Hepatocyte (in vitro differentiated cells): Measurements from ENCODE around the gene FUBP3.

ENCODE experiments used
- EZH2 ChIP-seq: fragments of 200-600 bp; sonication (generic); IDR thresholded peaks from 2 replicates; pipeline ENCODE4 v1.6.1; 2016; ENCODE audit warnings: antibody characterized with exemption, mild to moderate bottlenecking, borderline replicate concordance
- EZH2phosphoT487 ChIP-seq: fragments of 200-600 bp; sonication (generic); IDR thresholded peaks from one replicate; pipeline ENCODE4 v1.6.1; 2018; ENCODE audit warnings: antibody characterized with exemption, mild to moderate bottlenecking, low read depth, moderate library complexity; ENCODE audit not compliant: unreplicated experiment, severe bottlenecking
- TF ChIP-seq, protein P1 (sequence below): fragments of 200-600 bp; sonication (generic); IDR thresholded peaks from 2 replicates; pipeline ENCODE4 v1.5.1; 2016; ENCODE audit warnings: antibody characterized with exemption, mild to moderate bottlenecking; ENCODE audit not compliant: poor library complexity

DNA sequence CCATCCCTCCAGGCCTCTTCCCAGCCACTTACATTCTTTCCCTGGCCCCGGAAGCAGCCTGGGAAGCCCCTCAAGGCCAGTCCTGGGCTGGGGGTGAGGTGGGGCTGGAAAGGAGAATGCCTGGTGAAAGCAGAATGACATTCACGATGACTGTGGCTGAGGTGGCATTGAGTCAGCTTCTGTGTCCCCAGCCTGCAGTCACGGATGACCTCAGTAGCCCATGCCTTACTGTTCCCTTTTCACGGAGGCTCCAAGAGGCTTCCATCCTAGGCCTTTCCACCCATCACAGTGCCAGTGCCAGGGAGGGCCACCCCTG lies 87.7 kb downstream of the FUBP3 start:
- TF ChIP-seq, protein P1, sequence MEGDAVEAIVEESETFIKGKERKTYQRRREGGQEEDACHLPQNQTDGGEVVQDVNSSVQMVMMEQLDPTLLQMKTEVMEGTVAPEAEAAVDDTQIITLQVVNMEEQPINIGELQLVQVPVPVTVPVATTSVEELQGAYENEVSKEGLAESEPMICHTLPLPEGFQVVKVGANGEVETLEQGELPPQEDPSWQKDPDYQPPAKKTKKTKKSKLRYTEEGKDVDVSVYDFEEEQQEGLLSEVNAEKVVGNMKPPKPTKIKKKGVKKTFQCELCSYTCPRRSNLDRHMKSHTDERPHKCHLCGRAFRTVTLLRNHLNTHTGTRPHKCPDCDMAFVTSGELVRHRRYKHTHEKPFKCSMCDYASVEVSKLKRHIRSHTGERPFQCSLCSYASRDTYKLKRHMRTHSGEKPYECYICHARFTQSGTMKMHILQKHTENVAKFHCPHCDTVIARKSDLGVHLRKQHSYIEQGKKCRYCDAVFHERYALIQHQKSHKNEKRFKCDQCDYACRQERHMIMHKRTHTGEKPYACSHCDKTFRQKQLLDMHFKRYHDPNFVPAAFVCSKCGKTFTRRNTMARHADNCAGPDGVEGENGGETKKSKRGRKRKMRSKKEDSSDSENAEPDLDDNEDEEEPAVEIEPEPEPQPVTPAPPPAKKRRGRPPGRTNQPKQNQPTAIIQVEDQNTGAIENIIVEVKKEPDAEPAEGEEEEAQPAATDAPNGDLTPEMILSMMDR: no peak
- no peak for TF ChIP-seq EZH2
- no peak for TF ChIP-seq EZH2phosphoT487
